ENCODE data around the gene GYS1.

GRCh38 chr19:48955308-48955958 is 37.7 kb downstream of the GYS1 start:
- no peak for TF ChIP-seq CTCF (IDR thresholded peaks at IDR 0.05)
- TF ChIP-seq POLR2A (IDR thresholded peaks at IDR 0.05): no peak

All from adrenal gland (tissue), 5 donors.